ENCODE measurements around the gene XCL1.

The XCL1 gene

DNA sequence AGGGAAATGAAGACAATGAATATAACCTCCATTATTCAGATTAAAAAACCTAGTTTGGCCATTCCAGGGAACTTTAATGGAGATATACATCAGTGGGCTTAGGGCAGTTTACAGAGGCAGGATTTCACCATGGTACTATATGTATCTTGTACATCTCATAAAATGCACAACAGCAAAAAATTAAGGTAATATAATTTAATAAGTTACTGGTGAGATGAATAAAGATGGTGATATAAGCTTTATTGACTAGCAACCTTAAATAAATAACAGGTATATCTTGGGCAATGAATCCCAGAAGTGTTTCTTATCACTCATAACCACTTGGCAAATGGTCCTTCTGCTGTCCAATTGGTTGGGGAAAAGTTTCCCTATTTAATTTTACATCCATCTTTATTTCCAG is 29.0 kb downstream of the XCL1 start:
- DNase-seq (ENCODE audit: low read depth), result no peak

DNA sequence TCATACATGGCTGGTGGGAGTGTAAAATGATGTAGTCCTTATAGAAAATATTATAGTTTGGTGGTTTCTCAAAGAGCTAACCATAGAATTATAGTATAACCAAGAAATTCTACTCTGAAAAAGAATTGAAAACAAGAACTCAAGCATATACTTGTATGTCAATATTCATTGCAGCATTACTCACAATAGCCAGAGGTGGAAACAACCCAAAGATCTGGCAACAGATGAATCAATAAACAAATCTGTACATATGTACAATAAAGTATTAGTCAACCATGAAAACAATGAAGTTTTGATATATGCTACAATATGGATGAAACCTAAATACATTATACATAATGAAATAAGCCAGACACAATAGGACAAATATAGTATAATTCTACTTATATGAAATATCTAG is 29.7 kb downstream of the XCL1 start:
- DNase-seq (ENCODE audit: low read depth), result no peak

DNA sequence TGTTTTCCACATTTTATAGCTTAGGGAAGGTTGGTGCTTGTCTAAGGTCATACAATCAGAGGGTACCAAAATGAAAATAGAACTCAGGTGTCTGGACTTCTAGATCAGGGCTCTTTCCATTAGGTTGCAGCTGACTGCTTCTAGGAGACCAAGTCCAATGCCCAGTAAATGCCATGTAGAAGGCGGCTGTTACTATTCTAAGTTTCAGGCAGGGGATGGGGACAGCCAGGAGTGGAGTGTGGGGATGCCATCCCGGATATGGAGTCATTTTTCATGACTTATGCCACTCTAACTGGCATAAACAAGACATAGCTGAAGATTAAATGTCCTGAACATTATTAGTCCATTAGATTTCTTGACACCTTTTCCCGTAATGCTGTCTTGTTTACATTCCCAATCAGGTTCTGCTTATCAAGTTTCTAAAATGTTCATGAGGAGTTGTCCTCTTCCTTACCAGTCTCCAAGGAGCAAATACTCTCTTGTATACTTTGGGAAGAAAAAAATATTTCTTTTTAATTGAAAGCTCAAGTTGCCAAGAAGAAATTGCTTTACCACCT is 31.5 kb downstream of the XCL1 start:
- DNase-seq (ENCODE audit: low read depth), result no peak

DNA sequence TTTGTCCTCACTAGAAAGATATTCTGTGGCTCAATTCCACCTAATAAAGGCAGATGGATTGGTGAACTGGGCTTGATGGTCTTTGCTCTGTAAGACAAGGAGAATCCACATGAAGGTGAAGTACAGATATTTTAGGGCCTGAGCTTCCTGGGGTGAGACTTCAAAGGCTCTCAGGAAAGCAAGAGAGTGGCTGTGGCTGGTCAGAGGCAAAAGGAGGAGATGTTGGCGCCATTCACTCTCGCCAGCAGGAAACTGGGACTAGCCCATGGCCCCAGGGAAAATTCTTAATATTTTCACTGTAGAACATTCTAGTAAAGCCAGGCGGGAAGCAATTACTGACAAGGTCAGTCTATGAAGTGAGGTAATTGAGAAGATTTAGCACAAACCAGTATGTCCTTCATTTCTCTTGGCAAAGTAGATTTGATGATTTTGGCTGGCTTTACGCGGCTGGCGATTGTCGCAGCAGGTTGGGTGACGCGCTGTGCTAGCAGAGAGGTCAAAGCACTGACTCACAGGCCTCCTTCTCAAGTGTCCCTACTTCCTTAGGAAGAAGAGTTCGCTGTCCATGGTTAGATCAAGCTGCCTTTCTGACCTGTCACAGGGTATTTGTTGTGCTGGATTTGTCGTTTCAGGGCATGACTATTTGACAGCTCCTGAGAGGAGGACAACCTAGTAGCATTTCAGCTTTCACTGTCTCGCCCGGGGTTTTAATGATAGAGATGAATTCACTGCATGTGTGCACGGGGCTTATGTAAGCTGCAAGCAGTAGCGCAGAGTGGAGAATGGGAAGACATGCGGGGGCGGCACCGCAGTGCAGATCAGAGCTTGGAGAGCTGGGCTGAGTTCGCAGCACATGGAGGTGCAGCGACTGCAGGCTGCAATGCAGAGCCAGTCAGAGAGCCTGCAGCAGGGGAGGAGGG is 32.7 kb downstream of the XCL1 start:
- no peak for DNase-seq (ENCODE audit: low read depth)

DNA sequence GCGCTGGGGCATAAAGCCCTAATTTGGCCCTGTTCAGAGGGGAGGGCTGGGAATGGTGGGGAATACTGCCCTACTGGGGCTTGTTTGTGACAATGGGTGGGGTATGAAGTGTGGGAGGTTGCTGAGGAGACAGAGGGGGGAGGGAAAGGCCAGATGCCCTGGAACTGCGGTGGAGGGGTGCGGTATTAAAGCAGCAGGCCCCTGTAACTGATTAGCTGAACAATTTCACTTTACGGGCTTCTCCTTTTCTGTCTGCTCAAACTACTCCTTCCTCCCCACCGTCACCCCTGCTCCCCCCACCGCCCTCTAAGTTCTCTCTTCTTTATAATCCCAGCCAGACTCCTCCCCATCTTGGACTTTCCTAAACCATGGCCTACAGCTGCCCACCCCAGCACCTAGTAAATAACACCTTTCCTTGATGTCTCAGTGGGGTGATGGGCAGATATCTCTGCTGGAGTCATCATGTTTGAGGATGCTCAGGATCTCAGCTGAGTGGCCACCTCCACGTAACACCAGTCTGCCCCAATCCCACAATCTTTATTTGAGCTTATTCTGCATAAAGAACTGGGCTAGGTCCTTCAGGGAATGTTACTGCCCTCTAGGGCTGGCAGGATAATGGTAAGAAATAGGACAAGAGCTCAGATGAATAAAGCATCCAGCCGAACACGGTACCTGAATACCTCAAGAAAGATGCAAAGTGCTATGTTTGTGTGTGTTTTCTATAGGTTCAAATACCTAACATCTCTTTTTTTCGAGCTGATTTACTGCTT is 33.5 kb downstream of the XCL1 start:
- no peak for DNase-seq (ENCODE audit: low read depth)

DNA sequence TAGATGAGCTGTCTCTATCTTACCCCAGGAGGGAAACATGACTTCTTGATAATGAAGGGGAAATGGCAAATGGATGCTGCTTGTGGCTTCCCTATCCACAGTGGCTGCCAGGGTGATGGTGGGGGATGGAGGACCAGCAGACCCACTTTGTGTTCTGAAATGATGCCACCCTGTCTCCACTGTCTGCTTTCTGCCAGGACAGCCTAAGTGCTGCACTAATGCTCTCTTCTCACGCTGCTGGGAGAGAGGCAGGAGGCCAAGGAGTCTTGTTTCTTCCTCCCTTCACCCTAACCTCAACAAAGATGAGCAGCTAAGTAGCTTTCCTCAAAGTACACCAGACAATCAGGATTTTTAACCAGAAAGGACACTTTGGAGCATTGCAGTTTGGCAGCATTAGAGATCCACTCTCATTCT is 36.6 kb downstream of the XCL1 start:
- DNase-seq (ENCODE audit: low read depth), result no peak

DNA sequence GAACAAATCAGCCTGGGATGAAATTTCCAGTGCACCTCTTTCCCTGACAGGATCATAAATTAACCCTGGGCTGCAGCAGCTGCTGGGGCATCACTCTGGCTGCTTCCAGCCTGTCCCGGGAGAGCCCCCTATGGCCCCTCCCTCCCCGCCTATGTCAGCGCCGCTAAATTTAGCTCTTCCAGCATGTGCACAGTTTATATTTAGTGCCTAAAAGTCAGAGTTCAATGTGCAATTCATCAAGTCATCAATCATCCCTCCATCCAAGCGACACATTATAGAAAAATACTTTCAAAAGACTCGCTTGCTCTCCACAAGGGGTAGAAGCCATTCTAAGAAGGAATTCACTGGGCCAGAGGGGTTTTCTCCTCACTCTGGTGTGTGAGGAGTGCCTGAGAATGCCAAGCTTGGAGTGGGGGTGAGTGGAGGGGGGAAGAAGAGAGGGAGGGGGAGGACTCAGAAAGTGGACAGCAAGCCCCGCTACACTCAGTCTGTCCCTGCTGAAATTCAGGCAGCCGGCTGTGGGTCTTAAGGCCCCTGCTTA is 37.4 kb downstream of the XCL1 start:
- no peak for DNase-seq (ENCODE audit: low read depth)

DNA sequence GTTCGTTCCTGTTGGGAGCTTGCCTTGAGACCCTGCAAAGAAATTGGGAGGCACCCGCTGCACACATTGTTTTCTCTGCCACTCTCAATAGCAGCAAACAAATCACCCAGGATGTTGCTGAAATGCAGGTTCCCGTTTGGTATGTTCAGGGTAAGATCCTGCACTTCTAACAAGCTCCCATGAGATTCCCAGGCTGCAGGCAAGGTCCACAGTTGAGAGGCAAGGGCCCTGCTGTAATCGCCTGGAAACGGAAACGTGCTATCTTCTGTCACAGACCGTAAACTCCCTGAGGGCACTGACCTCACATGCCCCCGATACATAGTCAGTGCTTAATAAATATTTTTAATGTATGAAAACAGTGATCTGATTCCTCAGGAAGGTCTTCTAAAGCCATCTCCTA is 37.8 kb downstream of the XCL1 start:
- DNase-seq (ENCODE audit: low read depth), result no peak

DNA sequence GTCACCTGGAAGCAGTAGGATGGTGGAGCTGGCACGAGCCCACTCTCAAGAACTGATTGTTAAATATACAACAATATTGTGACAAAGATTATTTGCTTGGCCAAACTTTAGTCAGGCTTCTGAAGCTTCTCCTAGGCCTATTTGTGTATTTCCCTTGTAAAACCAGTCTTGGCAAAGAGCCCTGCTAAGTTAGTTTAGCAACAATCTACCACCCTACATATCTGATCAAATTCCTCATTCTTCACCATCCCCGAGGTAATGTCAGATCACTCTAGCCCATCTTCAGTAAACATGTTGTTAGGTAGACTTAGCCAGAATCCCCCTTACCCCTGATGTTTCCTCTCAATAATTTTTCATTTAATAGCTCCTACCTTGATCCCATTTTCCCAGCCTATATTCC is 39.6 kb downstream of the XCL1 start:
- no peak for DNase-seq (ENCODE audit: low read depth)

DNA sequence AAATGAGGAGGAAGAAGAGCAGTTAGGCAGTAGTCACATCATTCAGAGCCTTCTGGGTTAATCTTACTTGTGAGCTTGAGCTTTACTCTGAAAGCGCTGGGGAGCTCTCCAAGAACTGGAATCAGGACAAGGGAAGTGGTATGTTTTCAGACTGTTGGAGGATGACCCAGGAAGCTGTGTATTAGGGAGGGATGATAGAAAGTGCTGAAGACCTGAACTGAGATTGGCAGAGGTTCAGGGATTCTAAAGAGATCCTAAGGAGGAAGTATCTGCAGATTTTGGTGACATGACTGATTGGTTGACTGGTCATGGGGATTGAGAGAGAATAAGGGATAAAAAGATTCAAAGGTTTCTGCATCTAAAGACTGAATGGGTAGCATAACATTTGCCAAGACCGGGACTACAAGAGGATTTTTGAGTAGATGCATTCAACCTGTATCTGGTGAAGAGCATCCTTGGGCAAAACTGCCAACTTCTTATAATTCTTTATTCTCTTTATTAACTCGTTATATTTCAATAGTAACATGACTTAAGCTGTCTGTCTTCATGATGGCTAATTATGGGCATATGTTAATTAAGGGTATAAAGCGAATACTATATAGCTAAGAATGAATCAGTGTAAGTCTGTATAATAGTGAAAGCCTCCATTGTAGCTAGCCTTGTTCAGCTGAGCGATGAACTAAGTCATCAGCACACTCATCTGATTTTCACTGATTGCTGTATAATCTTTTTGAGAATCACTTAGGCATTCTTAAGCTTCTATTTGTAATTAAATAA is 41.8 kb downstream of the XCL1 start:
- DNase-seq (ENCODE audit: low read depth), result no peak

DNA sequence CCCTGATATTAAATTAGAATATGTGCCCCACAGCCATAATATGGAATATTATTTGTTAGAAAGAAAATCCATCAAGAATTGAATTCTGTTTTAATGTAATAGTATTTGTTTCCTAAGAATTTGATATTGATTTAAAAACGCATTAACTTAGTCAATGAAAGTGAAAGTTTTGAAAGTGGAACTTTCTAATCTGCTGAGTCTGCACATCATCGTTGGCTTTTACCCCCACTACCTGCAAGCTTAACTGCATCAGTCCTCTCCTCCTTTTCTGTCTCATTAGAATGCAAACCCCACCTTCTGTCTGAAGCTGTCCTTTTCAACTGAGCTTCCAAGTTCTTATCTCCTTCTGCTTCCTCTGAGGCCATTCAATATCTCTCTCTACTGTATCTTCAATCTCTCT is 42.5 kb downstream of the XCL1 start:
- no peak for DNase-seq (ENCODE audit: low read depth)

DNA sequence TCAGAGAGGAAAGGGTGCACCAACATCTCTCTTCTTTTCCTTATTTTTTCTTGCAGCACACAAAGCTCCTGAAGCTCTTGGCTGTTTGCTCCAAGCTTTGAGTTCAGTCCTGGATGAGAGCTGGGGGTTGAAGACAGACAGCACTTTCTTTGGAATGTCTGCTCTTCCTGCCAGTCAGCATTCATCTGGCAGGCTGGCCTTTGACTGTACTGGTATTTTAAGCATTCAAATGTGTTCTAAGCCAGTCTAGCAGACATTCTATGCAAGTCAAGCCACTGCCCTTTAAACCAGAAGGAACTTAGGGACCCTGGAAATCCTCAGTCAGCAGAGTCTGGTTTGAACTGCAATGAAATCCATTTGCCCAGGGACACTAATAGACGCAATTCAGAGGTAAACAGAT is 45.0 kb downstream of the XCL1 start:
- no peak for DNase-seq (ENCODE audit: low read depth)

DNA sequence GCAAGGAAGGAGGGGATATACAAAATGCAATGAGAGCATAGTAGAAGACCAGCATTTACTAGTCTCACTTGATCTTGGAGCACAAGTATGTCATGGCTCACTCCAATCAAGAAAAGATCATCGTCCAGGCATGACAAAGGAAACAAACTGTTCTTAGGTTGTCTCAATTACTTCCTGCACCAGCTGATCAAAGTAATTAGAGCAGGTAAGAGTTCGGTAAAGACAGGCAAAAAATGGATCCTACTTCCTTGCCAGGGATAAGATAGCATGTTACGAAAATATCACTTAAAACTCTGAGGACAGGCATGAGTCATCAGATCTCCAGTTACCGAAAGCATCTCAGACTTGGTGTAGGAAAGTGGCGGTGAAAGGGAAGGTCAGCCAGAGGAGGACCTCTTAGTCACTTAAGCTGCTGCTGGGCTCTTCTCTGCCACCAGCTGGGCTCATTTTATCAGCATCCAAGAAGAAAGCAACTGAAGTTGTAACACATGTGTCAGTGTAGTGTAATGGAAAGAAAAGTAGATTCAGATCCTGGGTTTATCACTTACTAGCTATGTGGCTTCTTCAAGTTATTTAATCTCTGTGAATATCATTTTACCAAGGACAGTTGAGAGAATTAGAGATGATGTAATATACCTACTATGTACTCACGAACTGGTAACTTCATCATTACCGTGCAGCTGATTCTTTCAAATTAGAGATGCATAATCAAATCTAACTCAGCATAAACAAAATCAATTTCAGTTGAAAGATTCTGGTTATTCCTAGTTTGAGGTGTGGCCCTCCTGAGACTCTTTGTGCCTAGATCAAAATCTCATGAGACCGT is 46.8 kb downstream of the XCL1 start:
- no peak for DNase-seq (ENCODE audit: low read depth)

DNA sequence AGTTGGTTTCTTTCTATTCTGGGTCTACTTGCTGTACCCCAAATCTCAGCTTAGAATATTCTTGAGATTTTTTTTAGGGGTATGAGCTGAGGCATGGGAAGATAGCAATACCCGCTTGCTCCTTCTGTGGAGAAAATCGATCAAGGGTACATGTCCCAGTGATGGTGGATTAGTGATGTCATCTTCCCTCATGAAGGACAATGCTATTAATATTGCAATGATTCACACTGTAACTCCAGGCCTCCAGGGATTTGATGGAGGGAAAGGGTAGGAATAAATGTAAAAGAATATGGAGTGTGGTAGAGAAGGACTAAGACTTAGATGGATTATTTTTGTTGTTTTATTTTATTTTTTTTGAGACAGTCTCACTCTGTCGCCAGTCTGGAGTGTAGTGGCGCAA is 47.4 kb downstream of the XCL1 start:
- DNase-seq (ENCODE audit: low read depth), result no peak

DNA sequence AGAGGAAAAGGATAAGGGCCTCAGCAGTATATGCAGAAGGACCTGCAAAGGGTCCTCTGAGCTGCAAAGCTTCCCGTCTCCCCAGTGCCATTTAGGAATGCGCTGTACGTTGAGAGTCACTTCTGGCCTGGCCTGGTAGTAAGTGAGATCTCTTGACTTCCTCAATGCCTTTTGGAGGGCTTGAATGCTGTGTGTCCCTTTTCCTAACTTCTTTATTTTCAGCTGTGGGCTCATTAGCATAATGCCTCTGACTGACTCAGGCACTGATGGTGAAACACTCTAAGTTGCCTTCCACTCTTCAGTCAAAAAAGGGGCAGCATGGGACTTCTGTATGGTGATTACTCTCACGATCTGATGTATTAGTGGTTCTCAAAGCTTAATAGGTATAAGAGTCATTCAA is 49.9 kb downstream of the XCL1 start:
- DNase-seq (ENCODE audit: low read depth), result no peak

DNA sequence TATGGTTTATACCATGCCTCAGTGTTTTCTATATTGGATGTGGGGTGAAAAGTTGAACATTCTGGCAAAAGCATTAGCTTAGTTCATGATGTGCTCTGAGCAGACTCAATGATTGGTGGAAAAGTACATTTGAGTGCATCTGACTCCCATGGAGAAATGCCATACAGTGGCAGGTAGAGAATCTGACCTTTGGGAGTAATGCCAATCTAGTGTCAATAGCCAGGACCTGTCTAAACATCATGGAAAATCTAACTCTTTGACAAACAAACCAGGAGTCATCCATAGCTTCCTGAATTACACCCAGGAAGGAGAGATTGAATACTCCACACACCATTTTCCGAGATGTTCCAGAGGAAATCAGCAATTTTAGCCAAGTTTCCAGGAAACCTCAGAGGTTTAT is 51.0 kb downstream of the XCL1 start:
- DNase-seq (ENCODE audit: low read depth), result no peak

DNA sequence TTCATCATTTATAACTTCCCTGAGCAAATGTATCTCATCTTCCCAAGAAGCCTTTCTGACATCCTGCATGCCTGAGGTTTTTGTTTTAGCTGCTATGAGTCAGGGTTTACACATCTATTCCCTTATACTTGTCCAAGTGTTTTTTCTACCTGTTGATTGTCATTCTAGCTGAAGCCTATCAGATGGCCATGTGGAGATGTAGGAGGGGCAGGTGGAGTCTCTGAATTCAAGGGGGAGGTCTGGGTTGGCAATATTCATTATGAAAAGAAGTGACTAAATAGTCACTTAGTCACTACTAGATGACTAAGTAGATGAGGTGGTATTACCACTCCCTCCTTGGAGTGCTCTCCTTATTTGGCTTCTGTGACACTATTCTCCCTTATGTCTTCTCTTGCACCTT is 52.4 kb downstream of the XCL1 start:
- DNase-seq (ENCODE audit: low read depth), result peak; percentile 4

DNA sequence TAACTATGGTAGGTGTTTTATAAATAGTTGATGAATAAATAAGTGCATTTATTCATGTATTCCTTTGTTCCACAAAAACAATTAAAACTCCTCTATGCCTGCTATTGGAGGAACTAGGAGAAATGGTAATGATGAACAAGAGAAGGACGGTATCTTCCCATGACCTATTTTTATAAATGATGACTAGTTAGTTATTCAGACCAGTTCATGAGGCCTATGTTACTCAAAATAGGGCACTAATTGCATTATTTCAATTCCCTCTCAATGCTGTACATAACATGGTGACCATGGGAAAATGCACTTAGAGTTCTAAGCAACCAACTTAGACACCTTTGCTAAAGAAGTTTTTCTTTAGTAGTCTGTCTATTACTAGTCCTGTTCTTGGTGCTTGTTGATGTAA is 53.1 kb downstream of the XCL1 start:
- no peak for DNase-seq (ENCODE audit: low read depth)
